WTC11 (cell line): ENCODE measurements around the gene GPC5.

Experiments used
- CREB1 ChIP-seq: sonication (generic); formaldehyde crosslinking; IDR thresholded peaks from 2 replicates; pipeline ENCODE4 v1.8.0; 2023; ENCODE audit warnings: mild to moderate bottlenecking, missing genetic modification reagents
- E2F4 ChIP-seq: sonication (generic); formaldehyde crosslinking; IDR thresholded peaks from 2 replicates; pipeline ENCODE4 v1.8.1; 2022; ENCODE audit warnings: low read depth, mild to moderate bottlenecking, moderate library complexity, missing genetic modification reagents, borderline replicate concordance
- ELF4 ChIP-seq: sonication (generic); formaldehyde crosslinking; IDR thresholded peaks from 2 replicates; pipeline ENCODE4 v1.8.1; 2022; ENCODE audit warnings: low read depth, mild to moderate bottlenecking, moderate library complexity, missing genetic modification reagents
- ESRRA ChIP-seq: sonication (generic); formaldehyde crosslinking; IDR thresholded peaks from 2 replicates; pipeline ENCODE4 v1.8.1; 2022; ENCODE audit warnings: mild to moderate bottlenecking, missing genetic modification reagents, borderline replicate concordance
- GTF2I ChIP-seq: fragments of 250-450 bp; sonication (Bioruptor Pico); conservative IDR thresholded peaks from 2 replicates; pipeline ENCODE4 v1.4.0; 2021; ENCODE audit warnings: mild to moderate bottlenecking
- IRF2 ChIP-seq: sonication (generic); formaldehyde crosslinking; IDR thresholded peaks from 2 replicates; pipeline ENCODE4 v1.8.0; 2022; ENCODE audit warnings: low read depth, missing genetic modification reagents, borderline replicate concordance
- KAT7 ChIP-seq: sonication (generic); formaldehyde crosslinking; IDR thresholded peaks from 2 replicates; pipeline ENCODE4 v1.8.1; 2023; ENCODE audit warnings: missing genetic modification reagents, mild to moderate bottlenecking, borderline replicate concordance
- TF ChIP-seq, protein P1 (sequence below): fragments of 200-600 bp; IDR thresholded peaks from 2 replicates; pipeline ENCODE4 v1.8.0; 2022; ENCODE audit warnings: antibody characterized with exemption
- TF ChIP-seq, protein P2 (sequence below): sonication (generic); formaldehyde crosslinking; conservative IDR thresholded peaks from 2 replicates; pipeline ENCODE4 v1.8.1; 2022; ENCODE audit warnings: mild to moderate bottlenecking, missing genetic modification reagents
- TF ChIP-seq, protein P3 (sequence below): sonication (generic); formaldehyde crosslinking; IDR thresholded peaks from 2 replicates; pipeline ENCODE4 v1.8.0; 2022; ENCODE audit warnings: mild to moderate bottlenecking, missing genetic modification reagents
- TF ChIP-seq, protein P4 (sequence below): sonication (generic); formaldehyde crosslinking; IDR thresholded peaks from 2 replicates; pipeline ENCODE4 v1.8.1; 2023; ENCODE audit warnings: mild to moderate bottlenecking, missing genetic modification reagents, moderate library complexity

- TF ChIP-seq, protein P1, sequence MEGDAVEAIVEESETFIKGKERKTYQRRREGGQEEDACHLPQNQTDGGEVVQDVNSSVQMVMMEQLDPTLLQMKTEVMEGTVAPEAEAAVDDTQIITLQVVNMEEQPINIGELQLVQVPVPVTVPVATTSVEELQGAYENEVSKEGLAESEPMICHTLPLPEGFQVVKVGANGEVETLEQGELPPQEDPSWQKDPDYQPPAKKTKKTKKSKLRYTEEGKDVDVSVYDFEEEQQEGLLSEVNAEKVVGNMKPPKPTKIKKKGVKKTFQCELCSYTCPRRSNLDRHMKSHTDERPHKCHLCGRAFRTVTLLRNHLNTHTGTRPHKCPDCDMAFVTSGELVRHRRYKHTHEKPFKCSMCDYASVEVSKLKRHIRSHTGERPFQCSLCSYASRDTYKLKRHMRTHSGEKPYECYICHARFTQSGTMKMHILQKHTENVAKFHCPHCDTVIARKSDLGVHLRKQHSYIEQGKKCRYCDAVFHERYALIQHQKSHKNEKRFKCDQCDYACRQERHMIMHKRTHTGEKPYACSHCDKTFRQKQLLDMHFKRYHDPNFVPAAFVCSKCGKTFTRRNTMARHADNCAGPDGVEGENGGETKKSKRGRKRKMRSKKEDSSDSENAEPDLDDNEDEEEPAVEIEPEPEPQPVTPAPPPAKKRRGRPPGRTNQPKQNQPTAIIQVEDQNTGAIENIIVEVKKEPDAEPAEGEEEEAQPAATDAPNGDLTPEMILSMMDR, result no peak
- no peak for TF ChIP-seq IRF2 (CRISPR knock-in tag)
- no peak for TF ChIP-seq ESRRA (CRISPR knock-in tag)
- TF ChIP-seq KAT7 (CRISPR knock-in tag), result no peak
- TF ChIP-seq, protein P2, sequence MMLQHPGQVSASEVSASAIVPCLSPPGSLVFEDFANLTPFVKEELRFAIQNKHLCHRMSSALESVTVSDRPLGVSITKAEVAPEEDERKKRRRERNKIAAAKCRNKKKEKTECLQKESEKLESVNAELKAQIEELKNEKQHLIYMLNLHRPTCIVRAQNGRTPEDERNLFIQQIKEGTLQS (CRISPR knock-in tag), result no peak
- no peak for TF ChIP-seq GTF2I (CRISPR knock-in tag)
- no peak for TF ChIP-seq E2F4 (CRISPR knock-in tag)
- TF ChIP-seq, protein P3, sequence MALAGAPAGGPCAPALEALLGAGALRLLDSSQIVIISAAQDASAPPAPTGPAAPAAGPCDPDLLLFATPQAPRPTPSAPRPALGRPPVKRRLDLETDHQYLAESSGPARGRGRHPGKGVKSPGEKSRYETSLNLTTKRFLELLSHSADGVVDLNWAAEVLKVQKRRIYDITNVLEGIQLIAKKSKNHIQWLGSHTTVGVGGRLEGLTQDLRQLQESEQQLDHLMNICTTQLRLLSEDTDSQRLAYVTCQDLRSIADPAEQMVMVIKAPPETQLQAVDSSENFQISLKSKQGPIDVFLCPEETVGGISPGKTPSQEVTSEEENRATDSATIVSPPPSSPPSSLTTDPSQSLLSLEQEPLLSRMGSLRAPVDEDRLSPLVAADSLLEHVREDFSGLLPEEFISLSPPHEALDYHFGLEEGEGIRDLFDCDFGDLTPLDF, result no peak
- TF ChIP-seq, protein P4, sequence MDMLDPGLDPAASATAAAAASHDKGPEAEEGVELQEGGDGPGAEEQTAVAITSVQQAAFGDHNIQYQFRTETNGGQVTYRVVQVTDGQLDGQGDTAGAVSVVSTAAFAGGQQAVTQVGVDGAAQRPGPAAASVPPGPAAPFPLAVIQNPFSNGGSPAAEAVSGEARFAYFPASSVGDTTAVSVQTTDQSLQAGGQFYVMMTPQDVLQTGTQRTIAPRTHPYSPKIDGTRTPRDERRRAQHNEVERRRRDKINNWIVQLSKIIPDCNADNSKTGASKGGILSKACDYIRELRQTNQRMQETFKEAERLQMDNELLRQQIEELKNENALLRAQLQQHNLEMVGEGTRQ (CRISPR knock-in tag), result no peak
- no peak for TF ChIP-seq ELF4 (CRISPR knock-in tag)
- no peak for TF ChIP-seq CREB1 (CRISPR knock-in tag)
Observed at GRCh38 chr13:91934354-91934753, 535.9 kb downstream of the GPC5 start.
